Tibial artery (tissue), 4 donors: ENCODE data around the gene PLA2G2A.

Experiments
- DNase-seq, 2 donors: peaks; one replicate each; pipeline ENCODE4 v3.0.0-alpha.2; 2019
- H3K27ac ChIP-seq, 2 donors: fragments of 200-600 bp; sonication (generic) in 1 of 2; 1 replicate in 1 of 2; 2 replicates in 1 of 2; pipeline ENCODE4 v1.5.1; 2018 to 2019; ENCODE audit warnings: mild to moderate bottlenecking in 1 of 2
- H3K27me3 ChIP-seq, 2 donors: fragments of 200-600 bp; sonication (generic) in 1 of 2; one replicate each; pipeline versions ENCODE4 v1.5.1 to v1.6.0; 2016 to 2019
- H3K36me3 ChIP-seq, 3 donors: fragments of 200-600 bp; sonication (generic) in 2 of 3; one replicate each; pipeline ENCODE4 v1.5.1; 2016 to 2019; ENCODE audit warnings: mild to moderate bottlenecking in 2 of 3
- H3K4me1 ChIP-seq, 4 donors: fragments of 200-600 bp; sonication (generic) in 2 of 4; 1 replicate in 3 of 4; 2 replicates in 1 of 4; pipeline ENCODE4 v1.5.1; 2016 to 2019
- H3K4me3 ChIP-seq, 2 donors: fragments of 200-600 bp; sonication (generic) in 1 of 2; 1 replicate in 1 of 2; 2 replicates in 1 of 2; pipeline ENCODE4 v1.5.1; 2018 to 2019; ENCODE audit warnings: mild to moderate bottlenecking in 2 of 2
- H3K9me3 ChIP-seq, 3 donors: fragments of 200-600 bp; sonication (generic) in 1 of 3; one replicate each; pipeline ENCODE4 v1.5.1; 2016 to 2019
- intact Hi-C: fragments of 100-400 bp; cut with DNase I; formaldehyde crosslinking; loops from one replicate; pipeline ENCODE4 v1.15.0; 2023; ENCODE audit warnings: low total_unique reads
- TF ChIP-seq, protein P1 (sequence below), 2 experiments: fragments of 200-600 bp in 1 of 2; fragments of 450-650 bp in 1 of 2; IDR thresholded peaks; one replicate each; pipeline ENCODE4 v1.5.1; 2017 to 2019; ENCODE audit warnings: antibody characterized with exemption in 2 of 2, mild to moderate bottlenecking in 1 of 2, moderate library complexity in 1 of 2

The PLA2G2A gene

DNA sequence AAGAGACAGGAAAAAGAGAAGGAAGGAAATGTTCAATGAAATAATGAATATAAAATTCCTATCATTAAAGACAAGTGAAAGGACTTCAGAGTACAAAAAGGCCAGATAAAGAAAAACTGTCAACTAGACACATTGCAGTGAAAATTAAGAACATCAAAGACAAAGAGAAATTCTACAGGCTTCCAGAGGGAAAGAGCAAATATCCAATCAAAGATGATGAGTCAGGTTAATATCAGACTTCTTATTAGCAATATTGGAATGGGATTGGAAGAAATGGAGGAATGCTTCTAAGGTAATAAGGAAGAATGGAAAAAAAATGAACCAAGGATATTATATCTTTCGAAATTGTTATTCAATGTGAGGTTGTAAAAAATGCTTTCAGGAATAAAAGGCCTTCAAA is 7.8 kb downstream of the PLA2G2A start:
- no peaks in the 10 kb centered on the region for H3K36me3 ChIP-seq
- no peak overlapping the region for H3K4me3 ChIP-seq
- no peak overlapping the region for H3K27ac ChIP-seq
- intact Hi-C loops = no loop called here
- DNase-seq = no peak
- peaks cover 0 to 21% of the 10 kb centered on the region in 2 donors for H3K27me3 ChIP-seq
- H3K4me1 ChIP-seq = no peaks in the 10 kb centered on the region
- H3K9me3 ChIP-seq = no peaks in the 10 kb centered on the region
- TF ChIP-seq, protein P1, sequence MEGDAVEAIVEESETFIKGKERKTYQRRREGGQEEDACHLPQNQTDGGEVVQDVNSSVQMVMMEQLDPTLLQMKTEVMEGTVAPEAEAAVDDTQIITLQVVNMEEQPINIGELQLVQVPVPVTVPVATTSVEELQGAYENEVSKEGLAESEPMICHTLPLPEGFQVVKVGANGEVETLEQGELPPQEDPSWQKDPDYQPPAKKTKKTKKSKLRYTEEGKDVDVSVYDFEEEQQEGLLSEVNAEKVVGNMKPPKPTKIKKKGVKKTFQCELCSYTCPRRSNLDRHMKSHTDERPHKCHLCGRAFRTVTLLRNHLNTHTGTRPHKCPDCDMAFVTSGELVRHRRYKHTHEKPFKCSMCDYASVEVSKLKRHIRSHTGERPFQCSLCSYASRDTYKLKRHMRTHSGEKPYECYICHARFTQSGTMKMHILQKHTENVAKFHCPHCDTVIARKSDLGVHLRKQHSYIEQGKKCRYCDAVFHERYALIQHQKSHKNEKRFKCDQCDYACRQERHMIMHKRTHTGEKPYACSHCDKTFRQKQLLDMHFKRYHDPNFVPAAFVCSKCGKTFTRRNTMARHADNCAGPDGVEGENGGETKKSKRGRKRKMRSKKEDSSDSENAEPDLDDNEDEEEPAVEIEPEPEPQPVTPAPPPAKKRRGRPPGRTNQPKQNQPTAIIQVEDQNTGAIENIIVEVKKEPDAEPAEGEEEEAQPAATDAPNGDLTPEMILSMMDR (IDR thresholded peaks at IDR 0.05) = no peak

DNA sequence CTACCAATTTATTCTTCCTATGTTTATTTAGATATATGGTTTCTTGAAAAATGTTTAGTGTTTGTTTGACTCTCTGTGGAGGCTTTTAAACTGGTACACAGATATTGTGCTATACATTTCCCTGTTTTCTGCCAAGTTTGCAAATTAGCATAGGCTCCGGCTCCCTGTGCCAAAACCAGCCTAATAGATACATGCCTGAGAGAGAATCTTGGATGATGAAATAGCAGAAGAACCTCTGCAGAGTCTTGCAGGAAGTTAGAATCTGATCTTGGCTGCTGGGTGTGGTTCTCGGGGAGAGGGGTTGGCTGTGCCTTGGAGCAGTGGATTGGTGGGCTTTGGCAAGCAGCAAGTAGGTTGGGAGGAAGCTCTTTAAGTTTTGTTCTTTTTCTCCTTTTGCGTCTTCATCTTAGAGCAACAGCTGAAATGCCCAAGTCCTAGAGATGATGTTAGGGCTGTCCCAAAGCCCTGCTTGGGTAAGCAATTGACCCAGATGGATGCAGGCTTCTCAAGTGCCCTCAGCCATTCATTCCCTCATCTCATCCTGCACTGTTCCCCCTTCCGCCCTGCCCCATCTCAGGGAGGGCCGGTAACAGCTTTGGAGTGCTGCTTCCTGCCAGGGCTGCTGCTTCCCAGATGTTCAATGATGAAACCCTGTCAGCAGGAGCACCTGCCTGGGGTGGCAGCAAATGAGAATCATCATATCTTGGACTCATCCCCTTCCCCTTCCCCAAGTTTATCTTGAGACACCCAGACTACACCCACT is 9.3 kb downstream of the PLA2G2A start:
- intact Hi-C loops = no loop called here
- no peak for DNase-seq
- Histone ChIP-seq H3K4me3 (no peak overlapping the region), H3K27me3 (peaks cover 0 to 21% of the 10 kb centered on the region in 2 donors), H3K4me1 (no peaks in the 10 kb centered on the region), H3K36me3 (no peaks in the 10 kb centered on the region), H3K9me3 (no peaks in the 10 kb centered on the region), H3K27ac (no peak overlapping the region)
- TF ChIP-seq, protein P1 (IDR thresholded peaks at IDR 0.05) = no peak

DNA sequence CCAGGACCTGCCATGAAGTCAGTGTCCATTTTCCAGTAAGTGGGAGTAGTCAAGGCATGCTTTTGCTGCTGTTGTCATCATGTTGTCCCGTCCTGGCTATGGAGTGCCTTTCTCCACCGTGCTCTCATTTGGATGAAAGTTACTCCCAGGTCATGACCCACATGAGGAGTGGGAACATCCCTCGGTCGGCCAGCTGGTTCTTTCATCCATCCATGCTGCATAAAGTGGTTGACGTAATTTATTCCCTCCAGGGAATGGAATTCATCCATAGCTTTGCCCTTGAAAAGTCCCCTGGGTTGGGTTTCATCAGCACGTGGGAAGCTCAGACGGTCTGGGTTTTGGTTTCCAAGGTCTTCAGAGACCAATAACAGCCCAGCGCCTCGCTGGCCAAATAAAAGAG is 11.6 kb downstream of the PLA2G2A start:
- Histone ChIP-seq H3K27ac (no peak overlapping the region), H3K4me1 (no peaks in the 10 kb centered on the region), H3K36me3 (no peaks in the 10 kb centered on the region), H3K27me3 (peaks cover 0 to 23% of the 10 kb centered on the region in 2 donors), H3K4me3 (no peak overlapping the region), H3K9me3 (no peaks in the 10 kb centered on the region)
- TF ChIP-seq, protein P1 (IDR thresholded peaks at IDR 0.05) = no peak
- intact Hi-C loops = no loop called here
- peak in 1 of 2 donors; percentile 27 for DNase-seq

DNA sequence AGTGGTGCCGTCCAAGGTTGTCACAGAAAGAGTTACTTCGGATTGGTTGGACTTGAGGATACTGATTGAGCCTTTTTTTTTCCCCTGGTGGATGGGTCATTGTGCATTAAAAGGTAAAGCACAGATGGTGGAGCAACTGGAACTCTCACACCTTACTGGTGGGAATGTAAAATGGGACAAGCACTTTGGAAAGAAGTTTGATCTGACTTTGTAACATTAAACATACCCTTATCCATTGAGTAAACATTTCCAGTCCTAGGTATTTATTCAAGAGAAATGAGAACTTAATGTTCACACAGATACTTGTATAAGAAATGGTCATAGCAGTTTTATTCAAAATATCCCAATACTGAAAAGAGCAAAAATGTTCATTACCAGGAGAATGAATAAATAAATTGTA is 14.9 kb downstream of the PLA2G2A start:
- no peaks in the 10 kb centered on the region for H3K4me1 ChIP-seq
- DNase-seq = no peak
- no peaks in the 10 kb centered on the region for H3K9me3 ChIP-seq
- TF ChIP-seq, protein P1 (IDR thresholded peaks at IDR 0.05) = no peak
- no peak overlapping the region for H3K4me3 ChIP-seq
- no peak overlapping the region for H3K27ac ChIP-seq
- H3K36me3 ChIP-seq = no peaks in the 10 kb centered on the region
- H3K27me3 ChIP-seq = peaks cover 0 to 34% of the 10 kb centered on the region in 2 donors
- intact Hi-C loops = no loop called here

DNA sequence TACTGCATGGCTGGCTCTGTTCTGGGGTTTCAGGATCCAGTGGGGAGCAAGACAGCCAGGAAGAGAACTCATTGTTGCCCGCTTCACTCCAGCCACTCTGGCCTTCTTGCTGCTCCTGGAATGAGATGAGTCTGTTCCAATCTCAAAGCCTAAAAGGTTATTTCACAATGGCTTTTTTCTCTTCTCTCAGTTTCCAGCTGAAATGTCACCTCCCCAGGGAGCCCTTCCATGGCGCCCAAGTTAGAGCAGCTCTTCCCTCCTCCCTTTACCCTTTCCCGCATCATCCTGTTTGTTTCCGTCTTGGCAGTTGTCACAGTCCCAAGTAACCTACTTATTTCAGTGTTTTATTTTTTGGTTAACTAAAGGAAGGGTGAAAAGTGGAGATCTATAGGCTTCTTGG is 15.8 kb downstream of the PLA2G2A start:
- no peaks in the 10 kb centered on the region for H3K4me1 ChIP-seq
- intact Hi-C loops = no loop called here
- no peaks in the 10 kb centered on the region for H3K9me3 ChIP-seq
- no peaks in the 10 kb centered on the region for H3K36me3 ChIP-seq
- DNase-seq = no peak
- TF ChIP-seq, protein P1 (IDR thresholded peaks at IDR 0.05) = no peak
- no peak overlapping the region for H3K27ac ChIP-seq
- H3K4me3 ChIP-seq = no peak overlapping the region
- H3K27me3 ChIP-seq = peaks cover 0 to 31% of the 10 kb centered on the region in 2 donors
